ENCODE measurements around the gene UNCX. TPM values are rescaled to one million over a fixed set of nuclear protein-coding genes. Genes with fewer than 3 reads are reported as not detected.

Gene UNCX
- total RNA-seq, 1 experiment from 2014 or later, result 1.9 TPM

DNA sequence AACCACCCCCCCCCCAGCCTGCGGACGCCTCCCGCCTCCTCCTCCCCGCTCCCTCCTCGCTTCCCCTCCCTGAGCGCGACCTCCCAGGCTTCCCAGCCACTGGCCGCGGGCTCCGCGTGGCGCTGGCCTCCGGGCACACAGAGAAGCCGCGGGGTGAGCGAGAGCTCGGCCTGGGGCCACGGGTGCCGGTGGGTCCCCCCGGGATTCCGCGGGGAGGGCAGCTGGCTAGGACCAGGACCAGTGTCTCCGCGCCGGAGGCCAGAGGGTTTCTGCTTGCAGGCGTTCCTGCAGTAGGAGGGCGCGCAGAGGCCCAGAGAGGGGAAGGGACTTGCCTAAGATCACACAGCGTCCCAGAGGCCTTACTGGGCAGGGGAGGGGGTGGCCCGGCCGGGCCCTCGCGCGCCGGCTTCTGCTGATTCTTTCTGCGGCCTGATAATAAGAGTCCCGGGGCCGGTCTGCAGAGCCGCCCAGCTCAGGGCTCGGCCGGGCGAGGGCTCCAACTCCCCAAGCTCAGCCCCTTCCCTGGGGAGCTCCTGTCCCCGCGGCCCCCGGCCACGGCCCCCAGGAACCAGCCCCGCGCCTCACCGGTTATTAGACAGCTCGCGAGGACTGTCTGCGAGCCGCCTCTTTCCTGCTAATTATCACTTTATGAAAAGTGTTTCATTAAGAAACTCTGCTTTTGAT is 10.1 kb downstream of the UNCX start:
- CTCF ChIA-PET, result no interaction called here

DNA sequence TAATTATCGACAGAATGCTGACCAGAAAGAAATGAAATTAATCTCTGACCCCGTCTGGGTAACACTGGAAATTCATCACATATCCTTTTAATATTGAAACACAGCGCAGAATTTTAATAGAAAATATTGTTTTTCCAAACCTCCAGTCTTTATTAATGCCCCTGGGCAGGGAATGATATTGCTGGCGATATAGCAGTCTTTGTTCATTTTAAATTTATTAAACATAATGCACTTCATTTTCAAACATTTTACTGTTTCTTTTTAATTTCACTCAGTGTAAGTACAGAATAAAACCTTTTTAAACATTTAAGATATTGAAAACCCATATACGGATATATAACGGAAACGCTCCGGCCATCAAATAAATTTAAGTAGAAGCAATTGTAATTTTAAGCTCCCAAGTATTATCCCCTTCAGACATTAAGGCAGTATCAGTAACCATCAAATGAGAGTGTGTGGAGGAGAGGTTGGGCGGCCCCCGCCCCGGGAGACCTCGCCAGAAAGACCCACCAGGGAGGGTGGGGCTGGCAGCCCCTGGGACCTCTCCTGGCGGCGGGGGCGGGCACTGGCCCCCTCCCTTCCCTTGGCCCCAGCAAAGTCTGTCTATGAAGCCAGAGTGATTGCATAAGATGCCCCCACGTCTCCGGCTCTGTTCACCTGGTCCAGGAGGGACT is 10.8 kb downstream of the UNCX start:
- BruUV-seq (replicated peaks), result no TSS peak
- POLR2A ChIA-PET (ENCODE audit: low non-redundant PET), result no interaction called here
- DNase-seq (ENCODE audit: low spot score), result no peak
- H3K36me3 ChIP-seq (ENCODE audit: insufficient read depth, low read length, poor library complexity, severe bottlenecking), result no peaks in the 10 kb centered on the region
- H3K27ac ChIP-seq (ENCODE audit: low read depth, low read length, poor library complexity, severe bottlenecking), result no peak overlapping the region
- no peak overlapping the region for H3K4me3 ChIP-seq (ENCODE audit: low read depth, low read length, poor library complexity, severe bottlenecking)
- H3K9me3 ChIP-seq (ENCODE audit: low read depth, low read length, poor library complexity, severe bottlenecking), result no peaks in the 10 kb centered on the region
- H3K4me1 ChIP-seq (ENCODE audit: insufficient read depth, low read length, poor library complexity, severe bottlenecking), result peaks cover 56% of the 10 kb centered on the region
- TF ChIP-seq EZH2 (IDR thresholded peaks at IDR 0.05; ENCODE audit: borderline replicate concordance, low read depth, low read length, poor library complexity, severe bottlenecking), result no peak
- TF ChIP-seq, protein P1, sequence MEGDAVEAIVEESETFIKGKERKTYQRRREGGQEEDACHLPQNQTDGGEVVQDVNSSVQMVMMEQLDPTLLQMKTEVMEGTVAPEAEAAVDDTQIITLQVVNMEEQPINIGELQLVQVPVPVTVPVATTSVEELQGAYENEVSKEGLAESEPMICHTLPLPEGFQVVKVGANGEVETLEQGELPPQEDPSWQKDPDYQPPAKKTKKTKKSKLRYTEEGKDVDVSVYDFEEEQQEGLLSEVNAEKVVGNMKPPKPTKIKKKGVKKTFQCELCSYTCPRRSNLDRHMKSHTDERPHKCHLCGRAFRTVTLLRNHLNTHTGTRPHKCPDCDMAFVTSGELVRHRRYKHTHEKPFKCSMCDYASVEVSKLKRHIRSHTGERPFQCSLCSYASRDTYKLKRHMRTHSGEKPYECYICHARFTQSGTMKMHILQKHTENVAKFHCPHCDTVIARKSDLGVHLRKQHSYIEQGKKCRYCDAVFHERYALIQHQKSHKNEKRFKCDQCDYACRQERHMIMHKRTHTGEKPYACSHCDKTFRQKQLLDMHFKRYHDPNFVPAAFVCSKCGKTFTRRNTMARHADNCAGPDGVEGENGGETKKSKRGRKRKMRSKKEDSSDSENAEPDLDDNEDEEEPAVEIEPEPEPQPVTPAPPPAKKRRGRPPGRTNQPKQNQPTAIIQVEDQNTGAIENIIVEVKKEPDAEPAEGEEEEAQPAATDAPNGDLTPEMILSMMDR (conservative IDR thresholded peaks at IDR 0.05; ENCODE audit: low read depth, low read length), result no peak
- CTCF ChIA-PET, result no interaction called here
- peaks cover 97% of the 10 kb centered on the region for H3K27me3 ChIP-seq (replicated peaks; ENCODE audit: insufficient read depth, low read depth, low read length, poor library complexity)
- intact Hi-C loops (cut with micrococcal nuclease; ENCODE audit: unreplicated experiment), result no loop called here

More for the DNA sequence above, 10.1 kb downstream of the UNCX start:
- Histone ChIP-seq H3K4me1 (ENCODE audit: insufficient read depth, low read length, poor library complexity, severe bottlenecking) (peaks cover 56% of the 10 kb centered on the region), H3K27me3 (replicated peaks; ENCODE audit: insufficient read depth, low read depth, low read length, poor library complexity) (peaks cover 98% of the 10 kb centered on the region), H3K9me3 (ENCODE audit: low read depth, low read length, poor library complexity, severe bottlenecking) (no peaks in the 10 kb centered on the region), H3K36me3 (ENCODE audit: insufficient read depth, low read length, poor library complexity, severe bottlenecking) (no peaks in the 10 kb centered on the region), H3K4me3 (ENCODE audit: low read depth, low read length, poor library complexity, severe bottlenecking) (no peak overlapping the region), H3K27ac (ENCODE audit: low read depth, low read length, poor library complexity, severe bottlenecking) (no peak overlapping the region)
- intact Hi-C loops (cut with micrococcal nuclease; ENCODE audit: unreplicated experiment), result no loop called here
- POLR2A ChIA-PET (ENCODE audit: low non-redundant PET), result no interaction called here
- no TSS peak for BruUV-seq (replicated peaks)
- TF ChIP-seq, protein P1 (conservative IDR thresholded peaks at IDR 0.05; ENCODE audit: low read depth, low read length), result no peak
- peak; percentile 60 for TF ChIP-seq EZH2 (IDR thresholded peaks at IDR 0.05; ENCODE audit: borderline replicate concordance, low read depth, low read length, poor library complexity, severe bottlenecking)
- DNase-seq (ENCODE audit: low spot score), result no peak

DNA sequence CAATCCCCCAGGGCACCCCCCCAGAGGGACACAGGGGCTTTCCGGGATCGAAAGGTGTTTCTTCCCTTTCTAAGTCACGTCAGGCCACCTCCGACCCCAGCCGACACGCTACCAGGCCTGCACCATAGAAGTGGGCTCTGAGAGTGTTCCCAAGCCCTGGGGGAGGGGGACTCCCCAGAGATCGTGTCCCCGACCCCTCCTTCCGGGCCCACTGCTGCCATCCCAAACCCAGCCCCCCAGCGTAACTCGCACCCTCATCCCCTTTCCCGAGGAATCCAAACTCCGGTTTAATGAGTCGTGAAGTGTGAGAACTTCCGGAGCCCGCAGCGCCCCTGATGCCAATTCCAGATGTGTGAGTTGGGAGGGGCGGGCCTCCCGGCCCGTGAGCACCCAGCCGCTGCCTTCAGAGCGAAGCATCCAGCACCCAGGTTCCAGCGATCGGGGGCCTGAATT is 11.3 kb downstream of the UNCX start:
- no peak for DNase-seq (ENCODE audit: low spot score)

More for the DNA sequence above, 11.3 kb downstream of the UNCX start:
- POLR2A ChIA-PET (ENCODE audit: low non-redundant PET), result no interaction called here
- Histone ChIP-seq H3K4me3 (ENCODE audit: low read depth, low read length, poor library complexity, severe bottlenecking) (no peak overlapping the region), H3K9me3 (ENCODE audit: low read depth, low read length, poor library complexity, severe bottlenecking) (no peaks in the 10 kb centered on the region), H3K4me1 (ENCODE audit: insufficient read depth, low read length, poor library complexity, severe bottlenecking) (peaks cover 59% of the 10 kb centered on the region), H3K36me3 (ENCODE audit: insufficient read depth, low read length, poor library complexity, severe bottlenecking) (no peaks in the 10 kb centered on the region), H3K27me3 (replicated peaks; ENCODE audit: insufficient read depth, low read depth, low read length, poor library complexity) (peaks cover 91% of the 10 kb centered on the region), H3K27ac (ENCODE audit: low read depth, low read length, poor library complexity, severe bottlenecking) (no peak overlapping the region)
- CTCF ChIA-PET, result no interaction called here
- intact Hi-C loops (cut with micrococcal nuclease; ENCODE audit: unreplicated experiment), result no loop called here
- TF ChIP-seq, protein P1 (conservative IDR thresholded peaks at IDR 0.05; ENCODE audit: low read depth, low read length), result no peak
- no peak for TF ChIP-seq EZH2 (IDR thresholded peaks at IDR 0.05; ENCODE audit: borderline replicate concordance, low read depth, low read length, poor library complexity, severe bottlenecking)
- no TSS peak for BruUV-seq (replicated peaks)
